Astrocyte (in vitro differentiated cells and primary cell): ENCODE measurements around the gene SGTA. TPM values are rescaled to one million over a fixed set of nuclear protein-coding genes. Genes with fewer than 3 reads are reported as not detected.

ENCODE experiments used
- DNase-seq: peaks from one replicate; pipeline ENCODE4 v3.0.0-alpha.2; 2010; ENCODE audit warnings: low read depth
- FAIRE-seq: peaks from 2 replicates; lab custom pipeline; 2011; peaks lifted over from hg19 to GRCh38; lab: Jason Lieb, UNC
- H2AFZ ChIP-seq: 2 replicates; pipeline ENCODE4 v1.6.0; 2012; ENCODE audit warnings: low read depth, low read length, inconsistent platforms
- H3K27ac ChIP-seq: 2 replicates; pipeline ENCODE4 v1.5.1; 2011; ENCODE audit warnings: low read depth, low read length, inconsistent platforms
- H3K27me3 ChIP-seq: 2 replicates; pipeline ENCODE4 v1.6.0; 2011; ENCODE audit warnings: low read length, inconsistent platforms; ENCODE audit not compliant: insufficient read depth
- H3K36me3 ChIP-seq: 2 replicates; pipeline ENCODE4 v1.5.1; 2011; ENCODE audit warnings: low read length, inconsistent platforms; ENCODE audit not compliant: insufficient read depth
- H3K4me1 ChIP-seq: 2 replicates; pipeline ENCODE4 v1.5.1; 2011; ENCODE audit warnings: low read length, inconsistent platforms; ENCODE audit not compliant: insufficient read depth
- H3K4me2 ChIP-seq: 2 replicates; pipeline ENCODE4 v1.6.0; 2012; ENCODE audit warnings: low read length, inconsistent platforms
- H3K4me3 ChIP-seq: 2 replicates; pipeline ENCODE4 v1.5.1; 2011; ENCODE audit warnings: low read depth, mild to moderate bottlenecking, low read length, inconsistent platforms; ENCODE audit not compliant: insufficient read depth
- H3K79me2 ChIP-seq: 2 replicates; pipeline ENCODE4 v1.6.0; 2012; ENCODE audit warnings: mild to moderate bottlenecking, low read length, inconsistent platforms; ENCODE audit not compliant: insufficient read depth
- H3K9ac ChIP-seq: 2 replicates; pipeline ENCODE4 v1.6.0; 2012; ENCODE audit warnings: mild to moderate bottlenecking, low read length, inconsistent platforms
- H3K9me3 ChIP-seq: 2 replicates; pipeline ENCODE4 v1.5.1; 2012; ENCODE audit warnings: low read depth, mild to moderate bottlenecking, low read length, inconsistent platforms; ENCODE audit not compliant: insufficient read depth
- H4K20me1 ChIP-seq: 2 replicates; pipeline ENCODE4 v1.6.0; 2012; ENCODE audit warnings: low read length, inconsistent platforms; ENCODE audit not compliant: insufficient read depth
- H3K27ac Mint-ChIP-seq: one replicate; pipeline ENCODE4 v1.8.0; 2021; ENCODE audit warnings: mild to moderate bottlenecking, mixed read lengths; ENCODE audit not compliant: unreplicated experiment
- H3K27me3 Mint-ChIP-seq: one replicate; pipeline ENCODE4 v1.8.0; 2021; ENCODE audit warnings: low read depth, mixed read lengths; ENCODE audit not compliant: unreplicated experiment
- H3K36me3 Mint-ChIP-seq: one replicate; pipeline ENCODE4 v1.8.0; 2021; ENCODE audit warnings: low read depth, mixed read lengths; ENCODE audit not compliant: unreplicated experiment
- H3K4me1 Mint-ChIP-seq: one replicate; pipeline ENCODE4 v1.8.0; 2021; ENCODE audit warnings: low read depth, mixed read lengths; ENCODE audit not compliant: unreplicated experiment
- H3K4me3 Mint-ChIP-seq: one replicate; pipeline ENCODE4 v1.8.0; 2021; ENCODE audit warnings: mild to moderate bottlenecking, moderate library complexity, mixed read lengths; ENCODE audit not compliant: unreplicated experiment
- H3K9me3 Mint-ChIP-seq: one replicate; pipeline ENCODE4 v1.8.0; 2021; ENCODE audit warnings: mild to moderate bottlenecking, mixed read lengths; ENCODE audit not compliant: unreplicated experiment
- CTCF ChIP-seq: IDR thresholded peaks from 2 replicates; pipeline ENCODE4 v1.5.1; 2011; ENCODE audit warnings: low read depth, mild to moderate bottlenecking, inconsistent platforms, low read length, moderate library complexity; ENCODE audit not compliant: insufficient read depth
- EZH2 ChIP-seq: IDR thresholded peaks from 2 replicates; pipeline ENCODE4 v1.6.1; 2012; ENCODE audit warnings: mild to moderate bottlenecking, low read length, inconsistent platforms; ENCODE audit not compliant: insufficient read depth
- total RNA-seq: library from RNA; stranded (reverse); gene quantifications from 2 replicates; pipeline ENCODE4 v1.2.1, GENCODE V29; 2021

The SGTA gene
- total RNA-seq, 1 donor from 2014 or later, result 76.1 TPM

GRCh38 chr19:2728783-2729387 lies 54.2 kb downstream of the SGTA start:
- H3K27ac Mint-ChIP-seq, result no peak overlapping the region
- no peak overlapping the region for H2AFZ ChIP-seq
- H3K79me2 ChIP-seq, result no peaks in the 10 kb centered on the region
- TF ChIP-seq EZH2, result no peak
- TF ChIP-seq CTCF, result no peak
- no peak overlapping the region for H3K4me2 ChIP-seq
- H3K27me3 Mint-ChIP-seq, result peaks cover 6% of the 10 kb centered on the region
- H3K9ac ChIP-seq, result no peak overlapping the region
- peaks cover 6% of the 10 kb centered on the region for H3K27me3 ChIP-seq
- no peak overlapping the region for H3K4me3 ChIP-seq
- FAIRE-seq, result no peak
- no peak overlapping the region for H3K4me3 Mint-ChIP-seq
- no peaks in the 10 kb centered on the region for H4K20me1 ChIP-seq
- H3K9me3 Mint-ChIP-seq, result no peaks in the 10 kb centered on the region
- no peak for DNase-seq
- H3K27ac ChIP-seq, result no peak overlapping the region
- H3K36me3 ChIP-seq, result no peaks in the 10 kb centered on the region
- H3K36me3 Mint-ChIP-seq, result peaks cover 3% of the 10 kb centered on the region
- no peaks in the 10 kb centered on the region for H3K4me1 ChIP-seq
- H3K4me1 Mint-ChIP-seq, result no peaks in the 10 kb centered on the region
- no peaks in the 10 kb centered on the region for H3K9me3 ChIP-seq

GRCh38 chr19:2727640-2727944 lies 55.5 kb downstream of the SGTA start:
- Histone ChIP-seq H3K9ac (no peak overlapping the region), H3K79me2 (no peaks in the 10 kb centered on the region), H3K27ac (no peak overlapping the region), H3K4me3 (no peak overlapping the region), H3K4me1 (peaks cover 12% of the 10 kb centered on the region), H3K9me3 (no peaks in the 10 kb centered on the region), H3K36me3 (no peaks in the 10 kb centered on the region), H2AFZ (no peak overlapping the region), H3K4me2 (no peak overlapping the region), H3K27me3 (peaks cover 6% of the 10 kb centered on the region), H4K20me1 (no peaks in the 10 kb centered on the region)
- DNase-seq, result no peak
- H3K27ac Mint-ChIP-seq, result no peak overlapping the region
- H3K36me3 Mint-ChIP-seq, result no peaks in the 10 kb centered on the region
- H3K9me3 Mint-ChIP-seq, result no peaks in the 10 kb centered on the region
- peaks cover 6% of the 10 kb centered on the region for H3K27me3 Mint-ChIP-seq
- no peak for FAIRE-seq
- TF ChIP-seq EZH2 (no peak), CTCF (no peak)
- H3K4me1 Mint-ChIP-seq, result no peaks in the 10 kb centered on the region
- no peak overlapping the region for H3K4me3 Mint-ChIP-seq

- Mint-ChIP-seq H3K27me3 (peaks cover 6% of the 10 kb centered on the region), H3K36me3 (no peaks in the 10 kb centered on the region), H3K9me3 (no peaks in the 10 kb centered on the region), H3K4me3 (no peak overlapping the region), H3K4me1 (no peaks in the 10 kb centered on the region), H3K27ac (no peak overlapping the region)
- Histone ChIP-seq H4K20me1 (no peaks in the 10 kb centered on the region), H3K79me2 (no peaks in the 10 kb centered on the region), H3K4me1 (peaks cover 13% of the 10 kb centered on the region), H3K9ac (no peak overlapping the region), H2AFZ (no peak overlapping the region), H3K4me3 (no peak overlapping the region), H3K27ac (no peak overlapping the region), H3K9me3 (no peaks in the 10 kb centered on the region), H3K4me2 (no peak overlapping the region), H3K27me3 (peaks cover 6% of the 10 kb centered on the region), H3K36me3 (no peaks in the 10 kb centered on the region)
- TF ChIP-seq EZH2, result no peak
- TF ChIP-seq CTCF, result no peak
- no peak for DNase-seq
- no peak for FAIRE-seq
Observed at GRCh38 chr19:2726904-2727639, 56.0 kb downstream of the SGTA start.
